Fibroblast of upper back skin (primary cell): ENCODE results near the gene MAGI3.
"Not testable (repeated sequence)": the region's sequence is repeated elsewhere in the genome, so short reads cannot be mapped to it uniquely, and the experiment has no call there.

ENCODE experiments used
- DNase-seq: peaks from one replicate; pipeline ENCODE4 v3.0.0-alpha.2; 2013

MAGI3 gene

GRCh38 chr1:113714606-113715269, 324.4 kb downstream of the MAGI3 start:
- DNase-seq = no peak

DNA sequence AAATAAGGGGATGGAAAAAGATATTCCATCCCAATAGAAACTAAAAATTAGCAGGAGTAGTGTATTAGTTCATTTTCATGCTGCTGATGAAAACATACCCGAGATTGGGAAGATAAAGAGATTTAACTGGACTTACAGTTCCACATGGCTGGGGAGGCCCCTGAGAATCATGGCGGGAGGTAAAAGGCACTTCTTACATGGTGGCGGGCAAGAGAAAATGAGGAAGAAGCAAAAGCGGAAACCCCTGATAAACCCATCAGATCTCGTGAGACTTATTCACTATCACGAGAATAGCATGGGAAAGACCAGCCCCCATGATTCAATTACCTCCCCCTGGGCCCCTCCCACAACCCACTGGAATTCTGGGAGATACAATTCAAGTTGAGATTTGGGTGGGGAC, 327.2 kb downstream of the MAGI3 start:
- not testable (repeated sequence) for DNase-seq

DNA sequence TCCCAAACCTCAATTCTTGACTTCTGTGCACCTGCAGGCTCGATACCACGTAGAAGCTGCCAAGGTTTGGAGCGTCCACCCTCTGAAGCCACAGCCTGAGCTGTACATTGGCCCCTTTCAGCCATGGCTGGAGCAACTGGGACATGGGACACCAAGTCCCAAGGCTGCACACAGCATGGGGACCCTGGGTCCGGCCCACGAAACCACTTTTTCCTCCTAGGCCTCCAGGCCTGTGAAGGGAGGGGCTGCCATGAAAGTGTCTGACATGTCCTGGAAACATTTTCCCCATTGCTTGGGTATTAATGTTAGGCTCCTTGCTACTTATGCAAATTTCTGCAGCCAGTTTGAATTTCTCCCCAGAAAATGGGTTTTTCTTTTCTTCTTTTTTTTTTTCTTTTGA, 328.3 kb downstream of the MAGI3 start:
- DNase-seq = not testable (repeated sequence)

- no peak for DNase-seq
Measured at GRCh38 chr1:113721010-113721409, 330.7 kb downstream of the MAGI3 start.

GRCh38 chr1:113732802-113733201, 342.5 kb downstream of the MAGI3 start:
- no peak for DNase-seq

GRCh38 chr1:113734357-113735055, 344.2 kb downstream of the MAGI3 start:
- no peak for DNase-seq
